Vagina (tissue), 2 donors: ENCODE results near the gene MEST. TPM values are rescaled to one million over a fixed set of nuclear protein-coding genes. Genes with fewer than 3 reads are reported as not detected.
"Not testable (repeated sequence)": the region's sequence is repeated elsewhere in the genome, so short reads cannot be mapped to it uniquely, and the experiment has no call there.

Source experiments
- DNase-seq, 2 donors: peaks; one replicate each; pipeline ENCODE4 v3.0.0-alpha.2; 2017; ENCODE audit errors: extremely low spot score in 2 of 2
- H3K27ac ChIP-seq: fragments of 200-600 bp; sonication (generic); one replicate; pipeline ENCODE4 v1.5.1; 2019
- H3K27me3 ChIP-seq: fragments of 200-600 bp; sonication (generic); one replicate; pipeline ENCODE4 v1.5.1; 2019
- H3K36me3 ChIP-seq, 2 donors: fragments of 200-600 bp; sonication (generic); one replicate each; pipeline ENCODE4 v1.5.1; 2017 to 2019
- H3K4me1 ChIP-seq: fragments of 200-600 bp; sonication (generic); one replicate; pipeline ENCODE4 v1.5.1; 2019
- H3K4me3 ChIP-seq, 2 donors: fragments of 200-600 bp; sonication (generic); 1 replicate in 1 of 2; 2 replicates in 1 of 2; pipeline ENCODE4 v1.5.1; 2016 to 2019
- H3K9me3 ChIP-seq: fragments of 200-600 bp; sonication (generic); one replicate; pipeline ENCODE4 v1.5.1; 2019
- CTCF ChIP-seq, 3 experiments: fragments of 450-650 bp in 2 of 3; fragments of 200-600 bp in 1 of 3; sonication (generic) in 1 of 3; IDR thresholded peaks; one replicate each; pipeline ENCODE4 v1.5.1; 2017 to 2019; ENCODE audit warnings: antibody characterized with exemption in 3 of 3, mild to moderate bottlenecking in 2 of 3, moderate library complexity in 2 of 3
- POLR2A ChIP-seq, 2 donors: fragments of 450-650 bp; IDR thresholded peaks; one replicate each; pipeline ENCODE4 v1.6.1; 2017; ENCODE audit warnings: antibody characterized with exemption in 2 of 2, mild to moderate bottlenecking in 2 of 2, moderate library complexity in 2 of 2
- POLR2AphosphoS5 ChIP-seq, 2 donors: sonication (generic); formaldehyde crosslinking; IDR thresholded peaks; one replicate each; pipeline ENCODE4 v1.9.0; 2017; ENCODE audit warnings: antibody characterized with exemption in 2 of 2, mild to moderate bottlenecking in 2 of 2, low read depth in 1 of 2; ENCODE audit not compliant: insufficient read depth in 1 of 2
- intact Hi-C: fragments of 100-400 bp; cut with DNase I; formaldehyde crosslinking; loops from one replicate; pipeline ENCODE4 v1.15.1; 2023
- total RNA-seq: library from RNA; depleted of rRNA; stranded (reverse); fragments of >200 nt; gene quantifications from one replicate; pipeline ENCODE4 v1.2.3, GENCODE V29; 2016

MEST gene
- total RNA-seq, 1 donor from 2014 or later: 28.5 TPM

- TF ChIP-seq POLR2AphosphoS5 (IDR thresholded peaks at IDR 0.05; ENCODE audit: insufficient read depth in 1 of 2, low read depth in 1 of 2): no peak
- no peak for TF ChIP-seq POLR2A (IDR thresholded peaks at IDR 0.05)
- DNase-seq: no peak
- no peaks in the 10 kb centered on the region for H3K27me3 ChIP-seq
- no peaks in the 10 kb centered on the region for H3K36me3 ChIP-seq
- H3K9me3 ChIP-seq: no peaks in the 10 kb centered on the region
- no peak overlapping the region for H3K27ac ChIP-seq
- H3K4me3 ChIP-seq: no peak overlapping the region
- H3K4me1 ChIP-seq: no peaks in the 10 kb centered on the region
- intact Hi-C loops: no loop called here
These were observed 21.6 kb downstream of the MEST start for GRCh38 chr7:130513447-130513846.

GRCh38 chr7:130515315-130516040, 23.6 kb downstream of the MEST start:
- H3K4me3 ChIP-seq: no peak overlapping the region
- H3K4me1 ChIP-seq: no peaks in the 10 kb centered on the region
- no peaks in the 10 kb centered on the region for H3K27me3 ChIP-seq
- no peaks in the 10 kb centered on the region for H3K36me3 ChIP-seq
- no peak for DNase-seq
- intact Hi-C loops: no loop called here
- H3K27ac ChIP-seq: no peak overlapping the region
- no peaks in the 10 kb centered on the region for H3K9me3 ChIP-seq
- TF ChIP-seq CTCF (IDR thresholded peaks at IDR 0.05) (no peak), POLR2AphosphoS5 (IDR thresholded peaks at IDR 0.05; ENCODE audit: insufficient read depth in 1 of 2, low read depth in 1 of 2) (no peak), POLR2A (IDR thresholded peaks at IDR 0.05) (no peak)

GRCh38 chr7:130521258-130521951, 29.5 kb downstream of the MEST start:
- Histone ChIP-seq H3K27me3 (no peaks in the 10 kb centered on the region), H3K9me3 (no peaks in the 10 kb centered on the region), H3K4me1 (no peaks in the 10 kb centered on the region), H3K27ac (no peak overlapping the region), H3K36me3 (no peaks in the 10 kb centered on the region), H3K4me3 (no peak overlapping the region)
- peak in 1 of 2 donors; percentile 8 for DNase-seq
- intact Hi-C loops: no loop called here
- TF ChIP-seq POLR2A (IDR thresholded peaks at IDR 0.05): no peak
- TF ChIP-seq POLR2AphosphoS5 (IDR thresholded peaks at IDR 0.05; ENCODE audit: insufficient read depth in 1 of 2, low read depth in 1 of 2): no peak

- H3K9me3 ChIP-seq, H3K27me3 ChIP-seq, H3K36me3 ChIP-seq, H3K4me3 ChIP-seq, H3K4me1 ChIP-seq, intact Hi-C loops, H3K27ac ChIP-seq: not testable (repeated sequence)
- DNase-seq: peak in 1 of 2 donors; percentile 25
These were observed 31.7 kb downstream of the MEST start for GRCh38 chr7:130523519-130524125.

- H3K9me3 ChIP-seq: no peaks in the 10 kb centered on the region
- no peak overlapping the region for H3K27ac ChIP-seq
- TF ChIP-seq POLR2AphosphoS5 (IDR thresholded peaks at IDR 0.05; ENCODE audit: insufficient read depth in 1 of 2, low read depth in 1 of 2) (no peak), CTCF (IDR thresholded peaks at IDR 0.05) (no peak), POLR2A (IDR thresholded peaks at IDR 0.05) (no peak)
- H3K27me3 ChIP-seq: no peaks in the 10 kb centered on the region
- H3K4me3 ChIP-seq: no peak overlapping the region
- no peak for DNase-seq
- intact Hi-C loops: no loop called here
- H3K4me1 ChIP-seq: no peaks in the 10 kb centered on the region
- no peaks in the 10 kb centered on the region for H3K36me3 ChIP-seq
These were observed 32.7 kb downstream of the MEST start for GRCh38 chr7:130524628-130525027.

GRCh38 chr7:130527752-130528355, 36.0 kb downstream of the MEST start:
- H3K27me3 ChIP-seq, H3K27ac ChIP-seq, intact Hi-C loops: not testable (repeated sequence)

More at GRCh38 chr7:130527752-130528355, 36.0 kb downstream of the MEST start:
- H3K36me3 ChIP-seq, H3K4me1 ChIP-seq, H3K9me3 ChIP-seq, H3K4me3 ChIP-seq: not testable (repeated sequence)
- peak in 1 of 2 donors; percentile 22 for DNase-seq
